Cerebellar cortex (tissue), 1 donor: ENCODE data around the gene TNFRSF13B.
"Not testable (repeated sequence)": the region's sequence is repeated elsewhere in the genome, so short reads cannot be mapped to it uniquely, and the experiment has no call there.

Experiments used
- DNase-seq: peaks from one replicate; pipeline ENCODE4 v3.0.0-alpha.2; 2015; ENCODE audit warnings: low spot score

The TNFRSF13B gene

DNA sequence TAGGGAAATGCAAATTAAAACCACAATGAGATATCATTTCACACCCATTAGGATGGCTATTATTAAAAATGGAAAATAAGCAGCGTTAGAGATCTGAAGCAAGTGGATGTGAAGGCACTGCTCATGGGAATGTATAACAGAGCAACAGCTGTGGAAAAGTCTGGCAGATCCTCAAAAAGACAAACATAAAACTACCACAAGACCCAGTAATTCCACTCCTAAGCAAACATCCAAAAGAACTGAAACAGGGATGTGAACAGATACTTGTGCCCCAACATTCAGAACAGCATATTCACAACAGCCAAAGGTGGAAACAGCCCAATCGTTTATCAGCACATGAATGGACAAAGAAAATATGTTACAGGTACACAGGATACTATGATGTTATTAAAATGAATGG, 10.9 kb downstream of the TNFRSF13B start:
- DNase-seq = not testable (repeated sequence)

DNA sequence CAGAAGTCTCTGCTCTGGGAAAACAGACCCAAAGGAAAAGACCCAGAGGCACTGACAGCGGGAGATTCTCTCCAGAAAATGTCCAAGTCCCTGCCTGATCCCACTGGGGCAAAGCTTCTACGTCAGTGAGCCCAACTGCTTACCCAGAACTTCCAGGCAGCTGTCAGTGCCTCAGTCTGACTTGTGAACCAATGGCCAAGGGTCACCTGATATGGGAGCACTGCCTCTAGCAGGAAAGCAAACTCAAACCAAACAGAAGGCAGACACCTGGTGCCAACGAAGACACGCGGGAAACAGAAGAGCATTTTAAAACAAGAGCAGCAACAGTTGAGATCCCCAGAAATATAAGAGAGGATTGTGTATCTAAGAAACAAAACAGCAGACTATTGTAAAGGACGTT, 16.9 kb downstream of the TNFRSF13B start:
- not testable (repeated sequence) for DNase-seq

DNA sequence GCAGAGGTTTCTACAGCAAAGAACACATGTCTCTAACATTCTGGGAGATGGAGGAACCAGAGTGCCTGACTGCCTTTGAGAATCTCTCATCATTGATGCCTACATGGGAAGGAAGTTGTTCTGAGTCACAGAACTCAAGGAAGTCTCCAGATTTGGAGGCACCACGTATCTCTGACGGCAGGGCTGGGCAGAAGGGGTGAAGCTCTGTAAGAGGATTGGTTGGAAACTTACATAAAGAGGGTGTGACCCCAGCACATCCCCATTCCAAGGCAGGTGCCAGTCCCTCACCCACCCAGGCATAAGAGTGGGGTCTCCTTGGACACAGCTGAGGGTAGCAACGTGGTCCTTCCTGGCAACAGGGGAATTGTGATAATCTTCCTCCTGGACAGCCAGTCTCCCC, 17.4 kb downstream of the TNFRSF13B start:
- no peak for DNase-seq

DNA sequence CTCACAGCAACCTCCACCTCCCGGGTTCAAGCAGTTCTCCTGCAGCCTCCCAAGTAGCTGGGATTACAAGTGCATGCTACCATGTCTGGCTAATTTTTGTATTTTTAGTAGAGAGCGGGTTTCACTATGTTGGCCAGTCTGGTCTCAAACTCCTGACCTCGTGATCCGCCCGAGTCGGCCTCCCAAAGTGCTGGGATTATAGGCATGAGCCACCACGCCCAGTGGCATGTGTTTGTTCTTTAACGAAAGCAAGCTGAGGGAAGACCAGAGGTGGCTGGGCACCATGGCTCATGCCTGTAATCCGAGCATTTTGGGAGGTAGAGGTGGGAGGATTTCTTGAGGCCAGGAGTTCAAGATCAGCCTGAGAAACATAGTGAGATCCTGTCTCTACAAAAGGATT, 18.1 kb downstream of the TNFRSF13B start:
- DNase-seq = no peak

DNA sequence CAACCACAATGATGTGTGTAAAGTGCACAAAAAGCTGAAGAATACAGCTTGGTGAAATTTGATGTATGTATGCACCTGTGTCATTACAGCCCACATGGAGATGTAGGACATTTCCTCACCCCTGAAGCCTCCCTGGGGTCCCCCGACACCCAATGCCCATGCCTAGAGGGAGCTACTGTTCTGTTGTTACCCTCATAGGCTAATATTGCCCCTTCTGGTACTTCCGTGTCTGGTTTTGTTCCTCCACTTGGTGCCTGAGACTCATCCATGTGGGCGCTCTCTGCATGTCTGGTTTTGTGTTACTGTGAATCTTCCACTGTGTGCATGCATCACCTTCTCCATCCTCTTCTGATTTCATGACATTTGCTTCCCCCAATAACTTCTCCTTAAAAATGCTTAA, 18.6 kb downstream of the TNFRSF13B start:
- no peak for DNase-seq

DNA sequence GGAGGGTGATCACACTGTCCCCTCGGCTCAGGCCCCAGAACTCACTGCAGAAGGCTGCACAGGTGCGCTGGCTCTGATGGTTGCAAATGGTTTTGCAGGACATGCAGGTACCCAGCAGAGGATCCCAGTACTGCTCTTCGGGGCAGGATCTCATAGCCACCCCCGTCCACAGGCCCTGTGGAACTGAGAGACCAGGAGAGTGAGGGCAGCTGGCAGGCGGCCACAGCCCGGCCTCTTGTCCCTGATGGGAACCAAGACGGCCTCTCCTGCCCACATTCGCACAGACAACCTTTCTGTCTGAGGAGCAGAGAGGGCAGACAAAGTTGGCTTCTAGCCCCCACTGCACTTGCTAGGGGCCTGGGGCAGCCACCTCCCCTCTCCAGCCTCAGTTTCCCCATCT, 19.5 kb downstream of the TNFRSF13B start:
- DNase-seq = no peak

DNA sequence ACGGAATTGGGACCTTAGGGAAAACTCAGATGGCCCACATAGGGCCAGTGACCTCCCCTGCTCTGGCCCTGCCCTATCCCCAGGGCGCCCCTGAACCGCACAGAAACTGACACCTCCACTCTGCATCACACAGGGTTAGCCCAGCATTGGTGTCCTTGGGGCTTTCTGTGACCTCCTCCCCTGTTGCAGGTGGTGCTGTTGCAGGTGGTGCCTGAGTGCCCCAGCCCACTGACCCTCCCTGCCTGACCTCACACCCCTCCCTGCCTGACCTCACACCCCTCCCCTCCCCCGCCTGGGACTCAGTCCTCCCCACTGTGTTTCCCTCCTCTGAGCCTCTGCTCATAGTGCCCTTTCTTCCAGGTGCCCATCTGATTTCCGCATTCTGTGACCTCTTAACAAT, 21.4 kb downstream of the TNFRSF13B start:
- DNase-seq = no peak

DNA sequence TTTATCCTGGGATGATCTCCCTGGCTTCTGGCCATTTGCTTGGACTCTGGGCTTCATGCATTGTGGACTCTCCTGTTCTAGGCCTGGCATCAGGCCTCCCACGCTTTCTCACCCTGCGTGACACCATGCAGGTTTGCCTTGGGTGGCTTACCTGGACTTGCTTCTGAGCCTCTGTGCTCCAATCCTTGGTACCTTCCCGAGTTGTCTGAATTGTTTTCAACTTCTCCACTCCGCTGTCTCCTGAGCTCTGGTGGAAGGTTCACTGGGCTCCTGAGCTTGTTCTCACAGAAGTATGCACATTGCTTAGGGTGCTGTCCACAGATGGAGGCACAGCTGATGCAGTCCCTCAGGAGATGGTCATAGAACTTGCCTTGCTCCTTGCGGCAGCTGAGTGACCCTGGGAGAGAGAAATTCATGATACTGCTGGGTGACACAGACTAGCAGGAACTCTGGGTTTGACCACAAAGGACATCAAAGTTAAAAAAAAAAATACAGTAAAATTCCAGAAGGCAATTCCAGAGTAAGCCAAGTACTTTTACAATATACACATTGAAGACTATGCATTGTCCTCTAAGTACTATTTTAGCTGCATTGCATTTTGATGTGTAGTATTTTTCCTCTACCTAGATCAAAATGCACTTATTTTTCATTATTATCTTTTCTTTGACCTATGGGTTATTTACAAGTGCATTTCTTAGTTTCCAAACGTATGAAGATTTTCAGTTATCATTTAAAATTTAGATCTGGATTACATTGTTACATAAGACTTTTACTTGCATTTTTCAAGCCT, 23.1 kb downstream of the TNFRSF13B start:
- DNase-seq = no peak

DNA sequence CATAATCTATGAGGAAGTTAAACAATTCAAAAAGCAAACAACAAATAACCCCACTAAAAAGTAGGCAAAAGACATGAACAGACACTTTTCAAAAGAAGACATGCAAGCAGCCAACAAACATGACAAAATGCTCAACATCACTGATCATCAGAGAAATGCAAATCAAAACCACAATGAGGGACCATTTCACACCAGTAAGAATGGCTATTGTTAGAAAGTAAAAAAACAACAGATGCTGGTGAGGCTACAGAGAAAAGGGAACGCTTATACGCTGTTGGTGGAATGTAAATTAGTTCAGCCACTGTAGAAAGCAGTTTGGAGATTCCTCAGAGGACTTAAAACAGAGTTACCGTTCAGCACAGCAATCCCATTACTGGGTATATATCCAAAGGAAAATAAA, 24.4 kb downstream of the TNFRSF13B start:
- no peak for DNase-seq

DNA sequence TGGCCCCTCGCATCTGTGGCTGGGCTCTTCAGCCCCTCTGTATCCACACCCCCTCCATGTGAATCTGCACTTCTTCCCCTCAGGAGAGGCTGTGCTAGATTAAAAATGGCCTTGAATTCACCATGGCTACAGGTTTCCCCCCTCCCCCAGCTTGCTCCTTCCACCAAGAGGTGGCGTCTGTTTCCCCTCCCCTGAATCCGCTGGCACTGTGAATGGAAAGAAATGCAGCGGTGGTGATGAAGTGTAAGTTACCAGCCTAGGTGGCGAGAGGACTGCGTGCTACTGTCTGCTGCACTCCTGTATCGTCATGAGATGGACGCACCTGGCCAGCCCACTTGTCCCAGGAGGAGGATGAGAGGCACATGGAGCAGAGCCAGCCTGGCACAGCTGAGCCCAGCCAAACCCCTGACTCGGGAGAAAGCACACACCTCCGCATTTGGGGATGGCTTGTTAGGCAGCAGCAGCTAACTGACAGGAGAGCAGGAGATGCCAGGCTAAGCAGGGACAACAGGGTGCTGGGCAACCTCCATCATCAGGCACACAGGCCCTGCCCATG, 26.2 kb downstream of the TNFRSF13B start:
- DNase-seq = no peak

DNA sequence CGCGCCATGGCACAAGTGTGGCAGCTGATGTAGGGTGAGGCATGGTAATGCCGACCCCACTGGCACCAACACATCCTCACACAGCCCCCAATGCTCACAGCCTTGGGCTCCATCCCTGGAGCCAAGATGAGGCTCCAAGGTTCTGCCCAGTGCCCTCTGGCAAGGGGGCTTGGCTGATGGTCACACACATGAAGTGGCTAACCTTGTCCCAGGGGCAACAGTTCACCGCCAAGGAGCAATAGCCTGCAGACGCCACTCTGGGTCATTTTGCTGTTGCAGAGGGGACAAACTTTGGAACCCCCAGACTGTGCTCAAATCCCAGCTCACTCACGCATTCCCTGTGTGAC, 26.8 kb downstream of the TNFRSF13B start:
- DNase-seq = no peak

DNA sequence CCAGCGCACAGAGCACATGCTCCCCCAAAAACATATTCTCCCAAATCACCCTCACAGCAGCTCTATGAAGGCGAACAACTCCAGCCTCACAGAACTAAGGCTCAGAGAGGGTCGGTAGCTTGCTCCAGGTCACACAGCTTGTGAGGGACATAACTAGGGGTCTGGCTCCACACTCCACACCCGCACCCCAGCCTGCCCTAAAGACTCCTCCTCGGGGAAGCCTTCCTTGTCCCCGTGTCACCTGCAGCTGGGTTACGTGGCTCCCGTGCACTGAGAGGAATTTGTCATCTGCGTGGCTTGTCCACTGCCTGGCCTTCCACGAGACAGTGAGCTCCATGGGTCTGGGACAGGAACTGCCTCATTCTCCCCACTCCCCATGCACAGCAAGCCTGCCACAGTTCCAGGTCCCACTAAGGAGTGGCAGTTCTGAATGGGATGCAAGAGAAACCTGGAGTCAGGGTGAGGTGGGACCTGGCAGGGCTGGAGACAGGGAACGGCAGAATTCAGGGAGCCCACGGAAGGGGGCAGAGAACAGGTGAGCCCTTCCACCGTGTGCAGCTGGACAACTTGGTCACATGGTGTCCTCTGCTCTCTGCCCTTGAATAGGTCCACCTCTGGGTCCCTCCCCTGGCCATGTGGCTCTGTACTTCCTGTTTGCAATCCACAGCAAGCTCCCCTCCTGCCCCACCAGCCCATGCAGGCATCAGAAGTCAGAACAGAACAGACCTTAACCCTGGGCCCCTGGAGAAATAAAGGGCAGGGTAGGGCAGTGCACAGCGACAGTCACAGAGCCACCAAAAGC, 27.4 kb downstream of the TNFRSF13B start:
- DNase-seq = no peak

DNA sequence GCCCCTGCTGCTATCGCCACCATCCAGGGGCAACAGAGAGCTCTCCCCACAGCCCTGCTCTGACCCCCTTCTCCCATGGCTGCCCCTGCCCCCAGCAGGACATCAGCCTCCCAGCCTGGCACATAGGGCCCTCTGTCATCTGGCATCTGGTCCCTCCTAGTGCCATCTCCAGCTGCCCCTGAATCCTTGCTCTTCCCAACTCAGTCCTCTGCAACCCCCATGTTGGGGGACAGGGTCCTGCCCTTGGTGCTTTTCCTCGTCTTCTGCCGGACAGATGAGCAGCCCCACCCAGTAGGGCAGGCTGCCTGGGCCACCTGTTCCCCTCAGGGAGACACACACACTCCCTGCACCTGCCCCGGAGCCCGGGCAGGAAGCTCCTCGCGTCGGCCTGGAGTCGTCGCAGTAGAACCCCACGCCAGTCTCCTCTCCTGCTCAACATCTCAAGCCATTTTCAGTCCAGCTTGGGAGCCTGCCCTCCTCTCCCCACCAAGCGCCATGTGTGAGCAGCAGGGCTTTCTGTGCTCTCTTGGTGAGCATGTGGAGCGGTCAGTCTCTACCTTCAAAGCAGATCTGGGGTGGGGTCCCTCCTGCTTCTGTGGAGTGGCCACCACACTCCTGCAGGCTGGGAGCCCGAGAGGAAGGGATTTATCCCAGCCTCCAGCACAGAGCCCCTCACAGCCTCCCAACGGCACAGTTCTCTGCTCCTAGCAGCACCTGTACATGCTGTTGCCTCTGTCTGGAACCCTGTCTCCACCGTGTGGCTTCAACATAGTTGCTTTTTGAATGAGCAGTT, 28.2 kb downstream of the TNFRSF13B start:
- no peak for DNase-seq

DNA sequence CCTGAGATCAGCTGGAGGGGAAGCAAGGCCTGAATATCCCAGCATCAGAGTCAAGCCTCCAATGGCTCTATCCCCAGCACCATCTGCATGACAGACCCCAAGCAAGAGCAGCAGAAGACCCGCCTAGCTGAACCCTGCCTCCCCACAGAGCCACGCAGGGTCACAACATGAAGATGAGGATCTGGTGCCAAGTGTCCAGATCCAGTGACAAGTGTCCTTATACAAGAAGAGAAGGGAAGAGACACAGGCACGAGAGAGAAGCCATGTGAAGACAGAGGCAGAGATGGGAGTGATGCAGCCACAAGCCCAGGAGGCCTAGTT, 28.9 kb downstream of the TNFRSF13B start:
- no peak for DNase-seq

DNA sequence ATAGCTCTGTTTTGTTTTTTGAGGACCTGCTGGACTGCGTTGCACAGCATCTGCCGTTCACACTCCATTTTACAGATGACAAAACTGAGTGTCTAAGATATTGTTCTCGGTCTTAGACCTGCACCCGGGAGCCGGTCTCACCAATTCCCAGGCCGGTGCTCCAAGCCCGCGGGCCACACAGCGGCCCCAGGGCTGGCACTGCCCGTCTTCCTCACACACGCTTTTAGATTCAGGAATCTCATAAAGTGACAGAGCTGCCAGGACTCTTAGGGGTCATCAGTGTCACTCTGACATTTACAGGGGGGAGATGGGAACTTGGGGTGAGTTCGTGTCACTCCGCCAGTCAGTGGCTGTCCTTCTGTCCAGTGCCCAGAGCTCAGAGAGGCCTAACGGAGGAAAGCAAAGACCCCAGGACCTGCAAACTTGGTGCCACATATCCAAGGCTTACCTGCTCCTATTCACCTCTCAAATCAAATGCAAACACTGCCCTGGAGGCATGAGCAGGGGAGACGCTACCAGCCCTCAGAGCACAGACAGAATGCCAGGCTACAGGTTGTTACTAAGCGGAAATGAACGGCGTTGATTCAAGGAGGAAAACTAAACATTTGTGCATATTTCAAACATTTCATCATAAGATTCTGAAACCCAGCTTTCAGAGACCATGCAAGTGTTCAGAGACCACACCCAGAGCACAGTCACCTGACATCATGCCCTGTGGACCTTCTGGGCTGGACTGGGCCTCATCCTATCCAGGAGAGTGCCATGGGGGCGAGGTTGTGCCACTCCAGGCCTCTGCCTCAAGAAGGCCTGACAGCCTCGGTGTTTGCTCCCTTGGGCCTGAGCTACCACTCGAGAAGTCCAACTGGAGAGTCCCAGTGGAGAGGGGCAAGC, 29.5 kb downstream of the TNFRSF13B start:
- no peak for DNase-seq

DNA sequence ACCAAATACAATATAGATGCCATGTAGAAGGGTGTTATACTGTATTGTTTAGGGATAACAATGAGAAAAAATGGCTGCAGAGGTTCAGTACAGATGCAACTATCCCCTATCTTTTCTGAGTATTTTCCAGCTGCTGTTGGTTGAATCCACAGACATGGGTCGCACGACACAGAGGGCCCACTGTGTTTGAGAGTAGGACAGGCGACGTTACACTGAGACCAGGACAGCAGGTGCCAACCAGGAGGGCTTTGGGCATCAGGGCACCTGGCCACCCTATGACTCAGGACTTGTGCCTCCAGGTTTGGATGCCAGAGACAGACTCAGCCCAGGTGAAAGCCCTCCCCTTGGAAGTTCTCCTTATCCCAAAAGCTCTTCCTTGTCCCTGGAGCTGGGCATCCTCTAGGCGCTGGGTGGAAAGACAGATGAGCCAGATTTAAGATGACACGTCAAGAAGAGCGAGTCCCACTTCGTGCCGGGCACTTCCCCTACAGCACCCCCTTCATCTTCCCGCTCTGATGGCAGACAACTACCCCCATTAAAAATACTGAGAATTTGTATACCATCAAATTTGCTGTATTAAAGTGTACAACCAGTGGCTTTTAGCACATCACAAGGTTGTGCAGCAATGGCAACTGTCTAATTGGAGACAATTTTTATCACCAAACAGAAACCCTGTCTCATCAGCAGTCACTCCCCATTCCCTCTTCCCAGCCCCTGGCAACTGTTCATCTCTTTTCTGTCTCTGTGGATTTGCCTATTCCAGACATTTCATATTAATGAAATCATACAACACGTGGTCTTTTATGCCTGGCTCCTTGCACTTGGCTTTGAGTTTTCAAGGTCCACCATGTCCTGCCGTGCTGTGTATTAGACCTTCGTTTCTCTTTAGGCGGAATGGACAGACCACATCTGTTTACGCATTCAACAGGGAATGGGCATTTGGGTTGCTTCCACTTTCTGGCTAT, 30.6 kb downstream of the TNFRSF13B start:
- no peak for DNase-seq

DNA sequence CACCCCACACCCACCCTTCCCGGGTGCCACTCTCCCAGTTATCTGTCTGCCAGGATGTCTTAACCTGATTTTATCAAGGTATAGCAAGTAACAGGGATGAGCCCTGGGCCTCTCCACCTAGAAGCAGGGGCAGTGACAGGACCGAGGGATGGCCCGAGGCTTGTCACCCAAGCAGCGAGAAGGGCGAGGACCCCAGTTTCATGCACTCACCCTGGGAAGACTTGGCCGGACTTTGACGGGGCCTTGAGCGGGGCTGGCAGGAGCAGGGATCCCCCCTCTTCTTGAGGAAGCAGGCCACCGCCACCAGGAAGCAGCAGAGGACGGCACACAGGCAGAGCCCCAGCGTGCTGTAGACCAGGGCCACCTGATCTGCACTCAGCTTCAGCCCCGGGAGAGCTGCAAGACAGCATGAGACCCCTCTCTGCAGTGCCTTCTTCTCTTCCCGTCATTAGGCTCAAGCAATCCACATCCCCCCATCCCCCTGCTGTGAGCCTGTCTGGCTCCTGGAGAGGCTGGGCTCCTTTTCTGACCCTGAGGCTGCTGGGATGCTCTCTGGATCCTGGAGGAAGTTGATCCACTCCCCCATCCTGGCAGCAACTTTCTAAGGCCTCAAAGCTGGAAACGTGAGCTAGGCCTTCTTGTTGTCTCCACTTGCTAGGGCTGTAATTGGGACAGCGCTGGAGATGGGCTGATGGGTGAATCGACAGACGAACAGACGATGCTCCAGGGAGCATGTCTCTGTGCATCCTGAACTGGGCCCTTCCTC, 31.6 kb downstream of the TNFRSF13B start:
- DNase-seq = no peak

DNA sequence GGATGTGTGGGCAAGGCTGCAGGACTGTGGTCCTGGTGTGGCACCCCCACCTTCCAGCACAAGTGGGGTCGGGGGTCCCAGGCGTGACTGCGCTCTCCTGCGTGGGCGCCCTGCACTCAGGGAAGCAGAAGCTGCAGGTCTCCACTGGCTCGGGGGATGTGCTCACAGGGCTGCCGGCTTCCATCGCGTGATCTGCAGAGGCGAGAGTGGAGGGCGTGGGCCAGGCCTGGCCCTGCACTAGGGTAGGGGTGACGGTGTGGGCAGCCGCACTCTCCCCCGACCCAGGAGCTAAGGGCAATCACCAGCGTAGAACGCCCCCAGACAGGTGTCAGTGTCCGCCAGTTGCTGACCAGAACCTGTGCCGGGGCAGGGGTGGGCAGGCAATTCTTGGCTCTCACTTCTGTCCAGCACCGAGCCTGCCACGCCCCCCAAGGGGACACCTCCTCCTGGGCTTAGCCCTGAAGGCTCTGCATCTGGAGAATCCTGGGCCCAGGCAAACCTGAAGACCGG, 32.3 kb downstream of the TNFRSF13B start:
- DNase-seq = no peak

DNA sequence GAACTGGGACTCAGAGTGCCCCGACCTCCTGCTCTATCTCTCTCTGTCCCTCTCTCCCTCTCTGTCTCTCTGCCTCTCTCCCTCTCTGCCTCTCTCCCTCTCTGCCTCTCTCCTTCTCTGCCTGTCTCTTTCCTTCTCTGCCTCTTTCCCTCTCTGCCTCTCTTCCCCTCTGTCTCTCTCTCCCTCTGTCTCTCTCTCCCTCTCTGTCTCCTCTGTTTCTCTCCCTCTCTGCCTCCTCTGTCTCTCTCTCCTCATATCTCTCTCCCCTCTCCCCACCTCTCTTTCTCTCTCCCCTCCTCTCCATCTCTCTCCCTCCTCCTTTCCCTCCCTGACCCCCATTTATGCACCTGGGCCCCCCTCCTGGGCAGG, 32.7 kb downstream of the TNFRSF13B start:
- DNase-seq = no peak
